Adipocyte (in vitro differentiated cells): ENCODE measurements around the gene FHAD1.

Experiments
- DNase-seq: peaks from one replicate; pipeline ENCODE4 v3.0.0-alpha.2; 2015; ENCODE audit warnings: low read depth
- H3K27me3 ChIP-seq: replicated peaks from 2 replicates; pipeline ENCODE4 v1.7.0; 2013; ENCODE audit warnings: mild to moderate bottlenecking, low read length, moderate library complexity; ENCODE audit not compliant: control insufficient read depth, insufficient read depth
- H3K36me3 ChIP-seq: 2 replicates; pipeline ENCODE4 v1.7.0; 2013; ENCODE audit warnings: low read length, mild to moderate bottlenecking, moderate library complexity; ENCODE audit not compliant: control insufficient read depth, insufficient read depth, severe bottlenecking
- H3K4me1 ChIP-seq: 2 replicates; pipeline ENCODE4 v1.7.0; 2013; ENCODE audit warnings: mild to moderate bottlenecking, low read length, moderate library complexity; ENCODE audit not compliant: control insufficient read depth, insufficient read depth
- H3K4me3 ChIP-seq: 2 replicates; pipeline ENCODE4 v1.7.0; 2013; ENCODE audit warnings: mild to moderate bottlenecking, low read length, moderate library complexity
- H3K9ac ChIP-seq: 2 replicates; pipeline ENCODE4 v1.7.0; 2013; ENCODE audit warnings: mild to moderate bottlenecking, low read length, moderate library complexity
- H3K9me3 ChIP-seq: 2 replicates; pipeline ENCODE4 v1.7.0; 2013; ENCODE audit warnings: mild to moderate bottlenecking, low read length, moderate library complexity; ENCODE audit not compliant: control insufficient read depth

FHAD1 gene

GRCh38 chr1:15411593-15412137 lies 164.6 kb downstream of the FHAD1 start:
- peak; percentile 22 for DNase-seq
- no peak overlapping the region for H3K9ac ChIP-seq
- peak overlapping the region; percentile 85 for H3K4me3 ChIP-seq
- H3K36me3 ChIP-seq, result no peaks in the 10 kb centered on the region
- H3K4me1 ChIP-seq, result peaks cover 36% of the 10 kb centered on the region
- no peaks in the 10 kb centered on the region for H3K9me3 ChIP-seq
- H3K27me3 ChIP-seq, result no peaks in the 10 kb centered on the region

GRCh38 chr1:15412175-15412800 lies 165.3 kb downstream of the FHAD1 start:
- H3K36me3 ChIP-seq, result no peaks in the 10 kb centered on the region
- H3K9me3 ChIP-seq, result no peaks in the 10 kb centered on the region
- H3K4me3 ChIP-seq, result no peak overlapping the region
- peaks cover 31% of the 10 kb centered on the region for H3K4me1 ChIP-seq
- no peak for DNase-seq
- no peaks in the 10 kb centered on the region for H3K27me3 ChIP-seq
- no peak overlapping the region for H3K9ac ChIP-seq

GRCh38 chr1:15412843-15413242 lies 165.8 kb downstream of the FHAD1 start:
- no peak overlapping the region for H3K9ac ChIP-seq
- no peak overlapping the region for H3K4me3 ChIP-seq
- peaks cover 30% of the 10 kb centered on the region for H3K4me1 ChIP-seq
- no peak for DNase-seq
- no peaks in the 10 kb centered on the region for H3K27me3 ChIP-seq
- no peaks in the 10 kb centered on the region for H3K36me3 ChIP-seq
- H3K9me3 ChIP-seq, result no peaks in the 10 kb centered on the region

GRCh38 chr1:15413563-15414444 lies 166.8 kb downstream of the FHAD1 start:
- Histone ChIP-seq H3K27me3 (no peaks in the 10 kb centered on the region), H3K9me3 (no peaks in the 10 kb centered on the region), H3K9ac (no peak overlapping the region), H3K4me1 (peaks cover 28% of the 10 kb centered on the region), H3K36me3 (no peaks in the 10 kb centered on the region), H3K4me3 (no peak overlapping the region)
- DNase-seq, result no peak

GRCh38 chr1:15414445-15414983 lies 167.5 kb downstream of the FHAD1 start:
- H3K9ac ChIP-seq, result no peak overlapping the region

GRCh38 chr1:15417059-15417934 lies 170.3 kb downstream of the FHAD1 start:
- Histone ChIP-seq H3K9ac (no peak overlapping the region), H3K27me3 (no peaks in the 10 kb centered on the region), H3K4me1 (peaks cover 16% of the 10 kb centered on the region), H3K36me3 (no peaks in the 10 kb centered on the region), H3K4me3 (no peak overlapping the region), H3K9me3 (no peaks in the 10 kb centered on the region)
- peak; percentile 49 for DNase-seq

More at GRCh38 chr1:15414445-15414983, 167.5 kb downstream of the FHAD1 start:
- Histone ChIP-seq H3K4me3 (no peak overlapping the region), H3K4me1 (peaks cover 24% of the 10 kb centered on the region), H3K9me3 (no peaks in the 10 kb centered on the region), H3K27me3 (no peaks in the 10 kb centered on the region), H3K36me3 (no peaks in the 10 kb centered on the region)
- no peak for DNase-seq

GRCh38 chr1:15418806-15419515 lies 171.9 kb downstream of the FHAD1 start:
- H3K36me3 ChIP-seq, result no peaks in the 10 kb centered on the region
- H3K4me3 ChIP-seq, result no peak overlapping the region
- H3K27me3 ChIP-seq, result no peaks in the 10 kb centered on the region
- H3K9me3 ChIP-seq, result no peaks in the 10 kb centered on the region
- no peak for DNase-seq
- H3K4me1 ChIP-seq, result peaks cover 16% of the 10 kb centered on the region
- no peak overlapping the region for H3K9ac ChIP-seq

GRCh38 chr1:15420853-15421465 lies 173.9 kb downstream of the FHAD1 start:
- Histone ChIP-seq H3K27me3 (no peaks in the 10 kb centered on the region), H3K9ac (no peak overlapping the region), H3K36me3 (no peaks in the 10 kb centered on the region), H3K4me1 (peaks cover 15% of the 10 kb centered on the region), H3K4me3 (no peak overlapping the region), H3K9me3 (no peaks in the 10 kb centered on the region)
- DNase-seq, result no peak

- no peaks in the 10 kb centered on the region for H3K9me3 ChIP-seq
- H3K27me3 ChIP-seq, result no peaks in the 10 kb centered on the region
- H3K4me1 ChIP-seq, result peaks cover 4% of the 10 kb centered on the region
- H3K9ac ChIP-seq, result no peak overlapping the region
- H3K4me3 ChIP-seq, result no peak overlapping the region
- H3K36me3 ChIP-seq, result no peaks in the 10 kb centered on the region
- DNase-seq, result no peak
These were observed 175.8 kb downstream of the FHAD1 start for GRCh38 chr1:15422871-15423270.
